Embryonic facial prominence (tissue), 1 donor: ENCODE results near the gene LATS2.
A peak's percentile ranks its signal among the peaks of the same experiment; 100 is the strongest.

Experiments
- DNase-seq: peaks from one replicate; pipeline ENCODE4 v3.0.0-alpha.2; 2016; ENCODE audit errors: extremely low spot score

The LATS2 gene

DNA sequence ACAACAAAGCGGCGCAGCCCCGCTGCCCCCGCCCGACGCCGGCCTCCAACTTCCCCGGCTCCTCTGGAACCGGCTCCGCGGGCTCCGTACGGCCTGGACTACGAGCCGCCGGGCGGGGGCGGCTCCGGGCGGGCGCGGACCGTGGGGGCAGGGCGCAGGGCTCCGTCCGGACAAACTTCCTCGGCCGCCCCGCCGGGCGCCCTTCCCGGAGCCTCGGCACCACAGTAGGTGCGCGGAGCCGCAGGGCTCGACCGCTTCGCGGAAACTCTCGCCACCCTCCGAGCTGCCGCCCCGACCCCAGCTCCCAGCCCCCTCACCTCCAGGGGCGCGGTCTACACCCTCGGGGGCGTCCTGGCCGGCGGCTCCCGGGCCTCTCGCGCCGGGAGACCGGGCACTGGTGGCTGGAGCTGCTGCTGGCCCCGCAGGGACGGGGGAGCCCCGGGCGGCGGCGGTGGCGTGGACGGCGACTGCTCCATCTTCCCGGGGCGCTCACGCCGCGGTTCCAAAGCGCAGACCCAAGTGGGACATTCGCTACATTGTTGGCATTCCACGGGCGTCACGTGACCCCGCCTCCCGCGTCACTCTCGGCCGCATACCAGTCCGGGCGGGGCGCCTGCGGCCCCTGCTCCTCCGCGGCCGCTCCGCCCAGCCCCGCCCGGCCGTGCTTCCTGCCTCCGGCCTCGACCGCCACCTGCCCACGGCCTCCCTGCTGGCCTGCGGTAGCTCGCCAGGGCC is at the start of gene LATS2:
Gene LATS2, minus strand, starts transcription at position 558 of the 735 bp plus-strand sequence. CDS start 15,560 bp downstream, outside the sequence.
- peak; percentile 81 for DNase-seq

- no peak for DNase-seq
Observed at GRCh38 chr13:21109168-21109567, 47.8 kb upstream of the LATS2 start.

DNA sequence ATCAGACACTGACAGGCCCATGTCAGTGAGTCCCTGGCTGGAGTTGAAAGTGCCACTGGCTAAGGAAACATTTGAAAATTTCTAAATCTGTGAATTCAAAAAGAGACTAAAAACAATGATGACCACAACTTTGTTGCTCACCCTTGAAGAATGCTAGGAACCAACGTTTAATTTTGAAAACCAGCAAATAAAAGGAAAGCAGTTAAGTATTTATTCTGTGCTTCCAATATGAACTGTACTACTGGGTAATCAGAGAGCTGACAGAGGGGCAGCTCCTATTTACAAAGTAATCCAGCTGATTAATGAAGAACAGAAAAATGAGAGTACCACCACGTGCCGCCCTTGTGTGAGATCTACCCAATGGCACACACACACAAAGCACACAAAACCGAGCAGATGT is 44.7 kb upstream of the LATS2 start:
- no peak for DNase-seq

- DNase-seq = no peak
Observed at GRCh38 chr13:21104199-21105019, 43.0 kb upstream of the LATS2 start.

DNA sequence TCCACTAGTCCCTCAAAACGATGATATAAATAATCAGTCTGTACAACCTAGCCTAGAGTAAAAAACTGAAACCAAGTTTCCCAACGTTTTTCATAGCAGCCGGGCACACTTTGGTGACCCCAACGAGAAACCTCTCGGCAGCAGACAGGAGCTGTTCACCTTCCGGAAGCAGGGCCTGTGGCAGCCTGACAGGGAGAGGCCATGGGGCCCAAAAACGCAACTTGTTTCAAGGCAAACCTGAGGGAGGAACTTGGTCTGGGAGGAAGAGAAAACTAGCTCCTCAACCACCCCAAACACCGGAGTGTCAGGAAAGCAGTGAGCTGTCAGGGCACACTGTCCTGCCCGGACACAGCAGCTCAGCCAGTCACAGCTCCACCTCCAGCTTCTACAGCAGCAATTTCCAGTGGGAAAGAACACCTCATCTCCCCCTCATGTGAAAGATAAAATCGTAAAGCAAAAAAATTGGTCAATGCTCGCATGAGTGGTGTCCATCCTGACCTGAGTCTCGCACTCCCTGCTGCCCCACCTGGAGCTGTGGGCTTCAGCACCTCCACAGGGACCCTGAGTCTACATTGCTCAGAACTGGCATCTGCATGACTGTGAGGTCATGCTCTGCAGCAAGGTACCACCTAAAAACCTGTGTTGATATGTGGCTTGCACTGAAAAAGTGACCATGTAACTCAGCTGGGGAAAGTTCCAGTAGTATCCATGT is 40.6 kb upstream of the LATS2 start:
- DNase-seq = no peak

DNA sequence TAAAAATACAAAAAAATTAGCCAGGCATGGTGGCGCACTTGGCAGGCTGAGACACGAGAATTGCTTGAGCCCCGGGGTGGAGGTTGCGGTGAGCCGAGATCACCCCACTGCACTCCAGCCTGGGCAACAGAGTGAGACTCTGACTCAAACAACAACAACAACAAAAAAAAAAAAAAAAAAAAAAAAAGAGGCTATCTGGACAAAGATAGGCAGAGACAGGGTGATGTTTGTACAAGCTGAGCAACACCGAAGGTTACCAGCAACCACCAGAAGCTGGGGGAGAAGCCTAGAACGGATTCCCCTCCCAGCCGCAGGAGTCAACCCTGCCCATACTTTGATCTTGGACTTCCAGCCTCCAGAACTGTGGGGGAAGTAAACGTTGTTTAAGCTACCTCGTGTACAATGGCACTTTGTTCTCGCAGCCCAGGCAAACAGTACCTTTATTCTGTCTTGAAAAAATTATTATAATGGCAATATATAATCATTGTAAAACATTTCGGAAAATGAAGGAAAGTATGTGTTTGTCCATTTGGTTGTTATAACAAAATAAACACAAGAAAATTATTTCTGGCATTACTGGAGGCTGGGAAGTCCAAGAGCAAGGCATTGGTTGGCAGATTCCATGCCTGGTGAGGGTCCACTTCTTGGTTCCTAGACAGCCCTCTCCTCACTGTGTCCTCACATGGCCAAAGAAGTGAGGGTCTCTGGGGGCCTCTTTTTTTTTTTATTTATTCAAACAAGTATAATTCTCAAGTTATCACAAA is 39.8 kb upstream of the LATS2 start:
- no peak for DNase-seq

DNA sequence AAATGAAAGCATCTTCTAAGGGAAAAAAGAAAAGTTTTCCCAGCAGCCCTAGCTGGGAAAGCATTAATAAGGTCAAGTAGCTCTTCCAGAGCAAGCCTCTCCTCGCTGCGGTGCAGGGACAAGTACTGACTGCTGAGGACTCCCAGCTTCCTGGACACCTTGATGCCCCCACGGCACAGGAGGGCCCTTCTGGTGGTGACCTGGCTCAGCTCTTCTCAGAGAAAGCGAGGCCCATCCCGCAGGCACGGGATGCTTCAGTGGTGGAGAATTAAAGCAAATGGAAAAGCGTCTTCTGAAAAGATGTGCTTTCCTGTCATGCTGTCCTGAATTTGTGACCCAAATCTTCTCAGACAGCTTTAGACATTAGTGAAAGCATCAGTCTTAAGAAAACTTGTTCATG is 38.8 kb upstream of the LATS2 start:
- no peak for DNase-seq

DNA sequence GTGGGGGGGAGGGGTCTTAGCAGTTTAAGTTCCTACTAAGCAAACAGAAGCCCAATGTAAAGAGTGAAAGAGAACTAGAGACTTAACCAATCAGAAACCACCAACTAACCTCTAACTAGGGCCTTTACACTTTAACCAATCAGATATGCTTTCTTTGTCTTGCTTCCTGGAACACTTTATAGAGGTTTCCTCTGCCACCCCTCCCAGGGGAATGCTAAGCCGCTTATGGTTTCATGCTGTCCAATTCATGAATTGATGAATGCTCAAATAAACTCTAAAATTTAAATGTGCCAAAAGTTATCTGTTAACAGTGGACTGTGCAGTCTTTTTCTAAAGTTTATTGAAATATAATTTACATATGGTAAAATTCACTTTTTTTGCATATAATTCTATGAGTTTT is 33.9 kb upstream of the LATS2 start:
- DNase-seq = no peak

DNA sequence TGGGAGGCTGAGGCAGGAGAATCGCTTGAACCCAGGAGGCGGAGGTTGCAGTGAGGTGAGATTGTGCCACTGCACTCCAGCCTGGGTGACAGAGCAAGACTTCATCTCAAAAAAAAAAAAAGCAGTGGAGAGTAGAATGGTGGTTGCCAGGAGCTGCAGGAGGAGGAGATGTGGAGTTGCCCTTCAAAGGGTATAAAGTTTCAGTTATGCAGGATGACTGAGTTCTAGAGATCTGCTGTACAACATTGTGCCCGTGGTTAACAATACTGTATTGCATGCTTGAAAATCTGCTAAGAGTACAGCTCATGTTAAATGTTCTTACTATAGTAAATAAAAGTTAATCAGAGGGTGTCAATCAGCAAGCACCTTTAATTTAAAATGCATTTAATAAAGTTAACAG is 28.4 kb upstream of the LATS2 start:
- DNase-seq = no peak

- no peak for DNase-seq
Observed at GRCh38 chr13:21088534-21088933, 27.1 kb upstream of the LATS2 start.

GRCh38 chr13:21086929-21087328 is 25.5 kb upstream of the LATS2 start:
- no peak for DNase-seq

DNA sequence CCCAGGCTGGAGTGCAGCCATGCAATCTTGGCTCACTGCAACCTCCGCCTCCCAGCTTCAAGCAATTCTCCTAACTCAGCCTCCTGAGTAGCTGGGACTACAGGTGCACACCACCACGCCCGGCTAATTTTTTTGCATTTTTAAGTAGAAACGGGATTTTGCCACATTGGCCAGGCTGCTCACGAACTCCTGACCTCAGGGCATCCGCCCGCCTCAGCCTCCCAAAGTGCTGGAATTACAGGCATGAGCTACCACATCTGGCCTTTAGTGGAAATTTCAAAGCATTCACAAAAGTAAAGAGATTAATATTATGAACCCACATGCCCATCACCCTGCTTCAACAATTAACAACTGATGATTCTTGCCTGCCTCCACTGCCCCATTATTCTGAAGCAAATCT is 20.5 kb upstream of the LATS2 start:
- no peak for DNase-seq

DNA sequence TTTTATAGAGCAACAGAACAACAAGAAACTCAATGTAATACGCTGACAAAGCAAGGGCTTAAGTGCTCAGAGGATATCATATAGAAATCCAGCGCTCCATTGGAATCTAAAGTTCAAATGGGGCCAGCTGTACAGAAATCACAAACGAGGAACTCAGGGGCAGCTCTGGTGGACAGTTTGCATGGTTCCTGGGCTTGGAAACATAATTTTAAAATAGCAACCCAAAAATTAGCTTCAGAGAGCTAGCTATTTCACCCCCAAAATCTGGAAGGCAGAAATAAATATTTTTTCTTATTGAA is 19.2 kb upstream of the LATS2 start:
- DNase-seq = no peak

DNA sequence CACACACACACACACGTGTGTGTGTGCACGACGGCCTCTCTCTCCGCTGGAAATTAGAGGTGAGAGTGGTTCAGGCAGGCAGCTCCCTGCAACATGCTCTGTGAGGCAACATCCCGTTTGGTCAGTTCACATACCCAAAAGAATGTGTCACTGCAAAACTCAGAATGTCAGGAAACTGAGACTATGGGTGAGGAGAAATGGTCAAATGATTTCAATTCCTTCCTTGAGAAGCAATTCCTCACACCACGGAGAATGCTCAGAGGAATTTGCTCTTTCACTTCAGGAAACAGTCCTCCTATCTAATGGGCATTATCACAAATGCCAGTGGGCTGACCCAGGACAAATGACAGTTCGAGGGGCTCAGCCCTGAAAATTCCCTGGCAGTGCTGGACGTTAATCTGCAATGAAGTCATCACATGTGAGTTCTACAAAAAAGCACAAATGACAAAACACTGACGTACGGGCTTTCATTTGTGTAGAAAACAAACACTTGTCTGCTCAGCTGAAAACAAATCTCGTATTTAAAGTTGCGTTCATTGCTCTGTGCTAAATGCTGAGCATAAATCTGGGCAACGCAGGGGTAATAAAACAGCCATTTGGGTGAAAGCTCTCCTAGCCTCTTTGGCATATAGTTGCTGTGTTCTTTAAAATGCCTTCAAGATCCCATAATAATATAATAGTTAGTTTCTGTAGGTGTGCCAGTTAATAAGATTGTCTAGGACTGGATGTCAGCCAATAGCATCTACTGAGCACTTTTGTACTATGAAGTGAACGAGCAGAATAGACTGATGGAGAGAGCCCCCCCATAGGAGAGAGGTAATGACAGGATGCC is 18.6 kb upstream of the LATS2 start:
- no peak for DNase-seq

DNA sequence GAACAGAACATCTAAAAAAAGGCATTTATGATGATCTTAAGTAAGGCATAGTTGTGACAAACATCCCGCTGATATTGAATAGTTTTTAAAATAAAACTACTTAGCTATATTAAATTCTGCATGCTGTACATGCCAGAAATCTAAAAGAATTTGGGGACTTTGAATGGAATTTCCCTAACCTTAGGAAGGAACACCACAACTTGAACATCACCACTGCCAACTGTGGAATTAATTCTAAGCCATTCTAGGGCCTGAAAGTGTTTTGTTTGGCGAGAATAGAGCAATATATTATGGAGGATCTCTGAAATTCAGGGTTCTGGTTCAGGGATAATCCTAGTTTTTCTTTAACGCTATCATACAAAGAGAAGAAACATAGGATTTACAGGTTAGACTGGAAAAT is 17.8 kb upstream of the LATS2 start:
- DNase-seq = no peak

DNA sequence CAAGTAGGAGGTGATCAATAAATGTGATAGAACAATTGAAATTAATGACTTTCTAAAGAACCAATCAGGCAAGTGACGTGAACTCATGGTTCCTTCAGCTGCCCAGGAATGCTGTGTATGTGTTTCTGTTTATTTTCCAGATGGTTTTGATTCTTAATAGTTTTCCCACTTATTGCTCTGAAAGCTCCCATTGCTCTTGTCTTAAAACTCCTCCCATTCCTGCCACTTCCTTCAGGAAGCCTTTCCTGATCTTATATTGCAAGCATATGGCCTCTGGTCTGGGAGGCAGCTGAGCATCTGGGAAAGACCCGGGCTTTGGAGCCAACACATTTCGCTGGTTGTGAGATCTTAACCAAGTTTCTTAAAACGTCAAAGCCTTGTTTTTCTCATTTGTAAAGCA is 17.1 kb upstream of the LATS2 start:
- no peak for DNase-seq

DNA sequence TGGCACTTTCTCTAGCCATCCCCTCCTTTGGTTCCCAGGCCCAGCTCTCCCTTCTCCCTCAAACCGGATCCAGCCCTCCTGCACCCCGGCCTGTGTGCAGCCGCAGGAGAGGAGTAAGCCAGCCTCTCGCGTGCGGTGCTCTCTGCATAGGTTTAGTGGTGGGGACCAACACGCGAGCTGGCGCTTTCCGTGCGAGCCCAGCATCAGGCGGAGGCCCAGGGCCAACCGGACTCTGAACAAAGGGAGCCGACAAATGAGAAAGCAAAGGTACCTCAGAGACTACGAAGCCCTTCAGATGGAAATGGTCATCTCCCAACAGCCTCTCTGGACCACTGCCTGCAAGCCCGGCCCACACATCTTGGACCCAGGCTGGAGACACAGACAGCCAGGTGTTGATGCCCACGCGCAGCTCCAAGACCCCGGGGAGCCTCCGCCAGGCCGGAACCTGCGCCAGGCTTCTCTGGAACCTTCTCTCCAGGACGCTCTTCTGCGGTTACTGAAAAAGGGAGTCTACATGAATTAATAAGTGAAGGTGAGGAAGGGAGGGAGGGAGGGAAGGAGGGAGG is 16.5 kb upstream of the LATS2 start:
- no peak for DNase-seq

- no peak for DNase-seq
Observed at GRCh38 chr13:21077076-21077787, 15.8 kb upstream of the LATS2 start.

DNA sequence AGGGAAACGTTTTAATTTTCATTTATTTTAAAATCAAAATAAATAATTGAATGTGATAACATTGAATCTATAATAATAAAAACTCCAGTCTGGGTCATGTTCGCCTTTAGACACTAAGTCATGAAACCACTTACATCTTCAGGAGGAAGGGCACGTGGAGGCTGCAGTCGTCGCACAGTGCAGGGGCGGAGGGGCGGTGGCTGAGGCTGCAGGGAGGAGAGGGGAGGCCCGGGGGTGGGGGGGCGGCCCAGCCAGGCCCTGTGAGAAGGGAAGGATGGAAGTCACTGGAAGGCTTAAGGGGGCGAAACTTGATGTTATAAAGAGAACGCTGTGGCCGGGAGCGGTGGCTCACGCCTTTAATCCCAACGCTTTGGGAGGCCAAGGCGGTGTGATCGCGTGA is 14.9 kb upstream of the LATS2 start:
- no peak for DNase-seq
